Astrocyte (in vitro differentiated cells and primary cell): ENCODE measurements around the gene PRTG. TPM values are rescaled to one million over a fixed set of nuclear protein-coding genes. Genes with fewer than 3 reads are reported as not detected.

Experiments used
- DNase-seq: peaks from one replicate; pipeline ENCODE4 v3.0.0-alpha.2; 2010; ENCODE audit warnings: low read depth
- FAIRE-seq: peaks from 2 replicates; lab custom pipeline; 2011; peaks lifted over from hg19 to GRCh38; lab: Jason Lieb, UNC
- H2AFZ ChIP-seq: 2 replicates; pipeline ENCODE4 v1.6.0; 2012; ENCODE audit warnings: low read depth, low read length, inconsistent platforms
- H3K27ac ChIP-seq: 2 replicates; pipeline ENCODE4 v1.5.1; 2011; ENCODE audit warnings: low read depth, low read length, inconsistent platforms
- H3K27me3 ChIP-seq: 2 replicates; pipeline ENCODE4 v1.6.0; 2011; ENCODE audit warnings: low read length, inconsistent platforms; ENCODE audit not compliant: insufficient read depth
- H3K36me3 ChIP-seq: 2 replicates; pipeline ENCODE4 v1.5.1; 2011; ENCODE audit warnings: low read length, inconsistent platforms; ENCODE audit not compliant: insufficient read depth
- H3K4me1 ChIP-seq: 2 replicates; pipeline ENCODE4 v1.5.1; 2011; ENCODE audit warnings: low read length, inconsistent platforms; ENCODE audit not compliant: insufficient read depth
- H3K4me2 ChIP-seq: 2 replicates; pipeline ENCODE4 v1.6.0; 2012; ENCODE audit warnings: low read length, inconsistent platforms
- H3K4me3 ChIP-seq: 2 replicates; pipeline ENCODE4 v1.5.1; 2011; ENCODE audit warnings: low read depth, mild to moderate bottlenecking, low read length, inconsistent platforms; ENCODE audit not compliant: insufficient read depth
- H3K79me2 ChIP-seq: 2 replicates; pipeline ENCODE4 v1.6.0; 2012; ENCODE audit warnings: mild to moderate bottlenecking, low read length, inconsistent platforms; ENCODE audit not compliant: insufficient read depth
- H3K9ac ChIP-seq: 2 replicates; pipeline ENCODE4 v1.6.0; 2012; ENCODE audit warnings: mild to moderate bottlenecking, low read length, inconsistent platforms
- H3K9me3 ChIP-seq: 2 replicates; pipeline ENCODE4 v1.5.1; 2012; ENCODE audit warnings: low read depth, mild to moderate bottlenecking, low read length, inconsistent platforms; ENCODE audit not compliant: insufficient read depth
- H4K20me1 ChIP-seq: 2 replicates; pipeline ENCODE4 v1.6.0; 2012; ENCODE audit warnings: low read length, inconsistent platforms; ENCODE audit not compliant: insufficient read depth
- H3K27ac Mint-ChIP-seq: one replicate; pipeline ENCODE4 v1.8.0; 2021; ENCODE audit warnings: mild to moderate bottlenecking, mixed read lengths; ENCODE audit not compliant: unreplicated experiment
- H3K27me3 Mint-ChIP-seq: one replicate; pipeline ENCODE4 v1.8.0; 2021; ENCODE audit warnings: low read depth, mixed read lengths; ENCODE audit not compliant: unreplicated experiment
- H3K36me3 Mint-ChIP-seq: one replicate; pipeline ENCODE4 v1.8.0; 2021; ENCODE audit warnings: low read depth, mixed read lengths; ENCODE audit not compliant: unreplicated experiment
- H3K4me1 Mint-ChIP-seq: one replicate; pipeline ENCODE4 v1.8.0; 2021; ENCODE audit warnings: low read depth, mixed read lengths; ENCODE audit not compliant: unreplicated experiment
- H3K4me3 Mint-ChIP-seq: one replicate; pipeline ENCODE4 v1.8.0; 2021; ENCODE audit warnings: mild to moderate bottlenecking, moderate library complexity, mixed read lengths; ENCODE audit not compliant: unreplicated experiment
- H3K9me3 Mint-ChIP-seq: one replicate; pipeline ENCODE4 v1.8.0; 2021; ENCODE audit warnings: mild to moderate bottlenecking, mixed read lengths; ENCODE audit not compliant: unreplicated experiment
- CTCF ChIP-seq: IDR thresholded peaks from 2 replicates; pipeline ENCODE4 v1.5.1; 2011; ENCODE audit warnings: low read depth, mild to moderate bottlenecking, inconsistent platforms, low read length, moderate library complexity; ENCODE audit not compliant: insufficient read depth
- EZH2 ChIP-seq: IDR thresholded peaks from 2 replicates; pipeline ENCODE4 v1.6.1; 2012; ENCODE audit warnings: mild to moderate bottlenecking, low read length, inconsistent platforms; ENCODE audit not compliant: insufficient read depth
- total RNA-seq: library from RNA; stranded (reverse); gene quantifications from 2 replicates; pipeline ENCODE4 v1.2.1, GENCODE V29; 2021

Gene PRTG
- total RNA-seq, 1 donor from 2014 or later = 39.4 TPM

GRCh38 chr15:55770806-55771205 lies 27.9 kb upstream of the PRTG start:
- Histone ChIP-seq H3K27me3 (no peaks in the 10 kb centered on the region), H2AFZ (no peak overlapping the region), H3K4me3 (no peak overlapping the region), H3K79me2 (no peaks in the 10 kb centered on the region), H3K36me3 (no peaks in the 10 kb centered on the region), H3K27ac (no peak overlapping the region), H4K20me1 (no peaks in the 10 kb centered on the region), H3K4me1 (no peaks in the 10 kb centered on the region), H3K9ac (no peak overlapping the region), H3K9me3 (no peaks in the 10 kb centered on the region), H3K4me2 (no peak overlapping the region)
- FAIRE-seq (no peak), DNase-seq (no peak)
- no peaks in the 10 kb centered on the region for H3K9me3 Mint-ChIP-seq
- H3K4me3 Mint-ChIP-seq = no peak overlapping the region
- no peak for TF ChIP-seq EZH2
- no peak for TF ChIP-seq CTCF
- H3K27ac Mint-ChIP-seq = no peak overlapping the region
- no peaks in the 10 kb centered on the region for H3K36me3 Mint-ChIP-seq
- peaks cover 2% of the 10 kb centered on the region for H3K27me3 Mint-ChIP-seq
- peaks cover 5% of the 10 kb centered on the region for H3K4me1 Mint-ChIP-seq

- Histone ChIP-seq H3K36me3 (no peaks in the 10 kb centered on the region), H3K27ac (no peak overlapping the region), H3K79me2 (no peaks in the 10 kb centered on the region), H3K4me3 (no peak overlapping the region), H3K4me1 (no peaks in the 10 kb centered on the region), H3K9ac (no peak overlapping the region), H3K9me3 (no peaks in the 10 kb centered on the region), H4K20me1 (no peaks in the 10 kb centered on the region), H3K27me3 (no peaks in the 10 kb centered on the region), H3K4me2 (no peak overlapping the region), H2AFZ (no peak overlapping the region)
- no peak for FAIRE-seq
- no peak for DNase-seq
- H3K27ac Mint-ChIP-seq = no peak overlapping the region
- no peaks in the 10 kb centered on the region for H3K36me3 Mint-ChIP-seq
- H3K9me3 Mint-ChIP-seq = no peaks in the 10 kb centered on the region
- H3K27me3 Mint-ChIP-seq = peaks cover 2% of the 10 kb centered on the region
- peaks cover 5% of the 10 kb centered on the region for H3K4me1 Mint-ChIP-seq
- no peak for TF ChIP-seq EZH2
- TF ChIP-seq CTCF = no peak
- H3K4me3 Mint-ChIP-seq = no peak overlapping the region
Measured at GRCh38 chr15:55770261-55770660, 27.3 kb upstream of the PRTG start.

GRCh38 chr15:55768670-55769185 lies 25.8 kb upstream of the PRTG start:
- H3K9me3 Mint-ChIP-seq = no peaks in the 10 kb centered on the region
- H3K36me3 Mint-ChIP-seq = no peaks in the 10 kb centered on the region
- H3K27me3 Mint-ChIP-seq = no peaks in the 10 kb centered on the region
- no peak overlapping the region for H3K9ac ChIP-seq
- H4K20me1 ChIP-seq = no peaks in the 10 kb centered on the region
- H3K4me3 Mint-ChIP-seq = no peak overlapping the region
- TF ChIP-seq CTCF (no peak), EZH2 (no peak)
- H3K27ac ChIP-seq = no peak overlapping the region
- H3K27ac Mint-ChIP-seq = no peak overlapping the region
- peaks cover 5% of the 10 kb centered on the region for H3K4me1 Mint-ChIP-seq
- H3K27me3 ChIP-seq = no peaks in the 10 kb centered on the region
- H3K79me2 ChIP-seq = no peaks in the 10 kb centered on the region
- no peak overlapping the region for H2AFZ ChIP-seq
- H3K9me3 ChIP-seq = no peaks in the 10 kb centered on the region
- H3K4me3 ChIP-seq = no peak overlapping the region
- H3K4me2 ChIP-seq = no peak overlapping the region
- no peak for DNase-seq
- H3K4me1 ChIP-seq = no peaks in the 10 kb centered on the region
- FAIRE-seq = no peak
- H3K36me3 ChIP-seq = no peaks in the 10 kb centered on the region
